Stimulated activated CD4-positive, alpha-beta T cell treated with anti-CD3 and anti-CD28 coated beads, Interleukin-1b, Interleukin-23, amount 100 ng/mL, for 1 hour (primary cell): Measurements from ENCODE around the gene PLCL1.
"Not testable (repeated sequence)": the region's sequence is repeated elsewhere in the genome, so short reads cannot be mapped to it uniquely, and the experiment has no call there.

Source experiments
- DNase-seq, 2 donors: peaks; one replicate each; pipeline ENCODE4 v3.0.0-alpha.2; 2020; ENCODE audit warnings: low read depth in 2 of 2

PLCL1 gene

GRCh38 chr2:198177040-198177439 lies 372.6 kb downstream of the PLCL1 start:
- DNase-seq = no peak

GRCh38 chr2:198178766-198179165 lies 374.4 kb downstream of the PLCL1 start:
- no peak for DNase-seq

GRCh38 chr2:198186257-198186656 lies 381.9 kb downstream of the PLCL1 start:
- DNase-seq = no peak

GRCh38 chr2:198187841-198188240 lies 383.4 kb downstream of the PLCL1 start:
- DNase-seq = no peak

- no peak for DNase-seq
Observed at GRCh38 chr2:198188982-198189381, 384.6 kb downstream of the PLCL1 start.

- no peak for DNase-seq
Observed at GRCh38 chr2:198191651-198192050, 387.3 kb downstream of the PLCL1 start.

GRCh38 chr2:198196556-198196955 lies 392.2 kb downstream of the PLCL1 start:
- not testable (repeated sequence) for DNase-seq
